AG04450 (cell line): ENCODE results near the gene TMC7. TPM values are rescaled to one million over a fixed set of nuclear protein-coding genes. Genes with fewer than 3 reads are reported as not detected.

ENCODE experiments used
- CTCF ChIA-PET: fragments of 300-600, 350-600 bp; formaldehyde crosslinking; extraction: SDS; loops from one replicate; lab custom pipeline; 2022; ENCODE audit warnings: antibody characterized with exemption, inconsistent platforms; lab: Charles Lee
- POLR2A ChIA-PET: fragments of 350-600 bp; formaldehyde crosslinking; extraction: SDS; loops from one replicate; lab custom pipeline; 2021; ENCODE audit warnings: antibody characterized with exemption, inconsistent platforms; lab: Yijun Ruan, JAX
- DNase-seq: peaks from one replicate; pipeline ENCODE4 v3.0.0-alpha.2; 2011; ENCODE audit warnings: low read depth, low spot score
- H3K27ac ChIP-seq: one replicate; pipeline ENCODE4 v1.5.1; 2012; ENCODE audit warnings: low read depth, low read length, control low read depth
- H3K27me3 ChIP-seq: one replicate; pipeline ENCODE4 v1.6.0; 2012; ENCODE audit warnings: low read length; ENCODE audit not compliant: control insufficient read depth, insufficient read depth
- H3K4me3 ChIP-seq: 2 replicates; pipeline ENCODE4 v1.5.1; 2011; ENCODE audit warnings: mild to moderate bottlenecking, low read depth, low read length, control low read depth
- H3K9me3 ChIP-seq: 2 replicates; pipeline ENCODE4 v1.5.1; 2012; ENCODE audit warnings: low read length; ENCODE audit not compliant: control insufficient read depth, insufficient read depth
- CTCF ChIP-seq: IDR thresholded peaks from 2 replicates; pipeline ENCODE4 v1.5.1; 2011; ENCODE audit warnings: low read depth, low read length, control low read depth, inconsistent platforms
- polyA plus RNA-seq: library from polyadenylated mRNA; depleted of rRNA; stranded (reverse); fragments of >200 nt; gene quantifications from 2 replicates; pipeline ENCODE4 v1.2.3, GENCODE V29; 2011

The TMC7 gene
- polyA plus RNA-seq, 1 experiment = 0.37 TPM

DNA sequence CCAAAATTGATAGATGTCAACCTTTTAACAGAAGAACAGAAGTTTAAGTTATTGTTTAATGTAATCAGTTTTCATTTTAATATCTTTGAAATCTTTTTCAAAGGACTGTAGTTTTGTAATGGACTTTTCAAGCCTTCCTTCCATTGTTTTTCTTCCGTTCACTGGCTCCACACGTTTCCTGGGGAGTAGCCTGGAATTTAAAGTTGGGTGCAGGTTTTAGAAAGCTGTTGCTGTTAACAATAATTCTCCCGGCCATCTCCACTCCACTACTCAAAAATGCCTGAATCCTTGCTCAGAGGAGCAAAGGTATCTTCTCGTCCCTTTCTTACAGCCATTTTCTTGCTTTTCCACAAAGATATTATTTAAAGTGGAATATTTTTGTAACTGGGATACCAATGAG is 79.0 kb downstream of the TMC7 start:
- H3K27me3 ChIP-seq = no peaks in the 10 kb centered on the region
- ChIA-PET POLR2A (no interaction called here), CTCF (interaction anchor here (1.0 to 1.2 kb wide), 3 partner anchors 10 to 93 kb away, joined by 3 to 4 read pairs (median 3); no protein-coding TSS in a partner anchor)
- no peaks in the 10 kb centered on the region; the same call in 1 of the 2 replicates for H3K9me3 ChIP-seq
- no peak for DNase-seq
- no peak for TF ChIP-seq CTCF
- no peak overlapping the region for H3K4me3 ChIP-seq
- no peak overlapping the region for H3K27ac ChIP-seq

DNA sequence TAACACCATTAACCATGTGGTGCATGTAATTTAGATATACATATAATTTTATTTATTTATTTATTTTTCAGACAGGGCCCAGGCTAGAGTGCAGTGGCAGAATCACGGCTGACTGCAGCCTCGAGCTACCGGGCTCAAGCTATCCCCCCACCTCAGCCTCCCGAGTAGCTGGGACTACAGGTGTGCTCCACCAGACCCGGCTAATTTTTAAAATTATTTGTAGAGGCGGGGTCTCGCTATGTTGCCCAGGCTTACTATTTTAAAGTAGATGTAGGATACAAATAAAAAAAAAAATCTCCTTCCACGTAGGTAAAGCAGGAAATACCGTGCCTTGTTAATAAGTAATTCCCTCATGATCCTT is 83.2 kb downstream of the TMC7 start:
- ChIA-PET CTCF (interaction anchor here (0.6 to 2.5 kb wide), 4 partner anchors 19 to 1802 kb away, joined by 3 to 11 read pairs (median 6); partner anchors contain the start of gene TMC7), POLR2A (interaction anchor here (0.6 to 1.2 kb wide), 8 partner anchors 9 to 522 kb away, joined by 3 to 7 read pairs (median 4); partner anchors contain the start of genes ARL6IP1, RPS15A and TMC7)
- H3K4me3 ChIP-seq = no peak overlapping the region
- no peak for TF ChIP-seq CTCF
- DNase-seq = no peak
- H3K27me3 ChIP-seq = no peaks in the 10 kb centered on the region
- H3K9me3 ChIP-seq = no peaks in the 10 kb centered on the region; the same call in 1 of the 2 replicates
- H3K27ac ChIP-seq = peak overlapping the region; percentile 41

DNA sequence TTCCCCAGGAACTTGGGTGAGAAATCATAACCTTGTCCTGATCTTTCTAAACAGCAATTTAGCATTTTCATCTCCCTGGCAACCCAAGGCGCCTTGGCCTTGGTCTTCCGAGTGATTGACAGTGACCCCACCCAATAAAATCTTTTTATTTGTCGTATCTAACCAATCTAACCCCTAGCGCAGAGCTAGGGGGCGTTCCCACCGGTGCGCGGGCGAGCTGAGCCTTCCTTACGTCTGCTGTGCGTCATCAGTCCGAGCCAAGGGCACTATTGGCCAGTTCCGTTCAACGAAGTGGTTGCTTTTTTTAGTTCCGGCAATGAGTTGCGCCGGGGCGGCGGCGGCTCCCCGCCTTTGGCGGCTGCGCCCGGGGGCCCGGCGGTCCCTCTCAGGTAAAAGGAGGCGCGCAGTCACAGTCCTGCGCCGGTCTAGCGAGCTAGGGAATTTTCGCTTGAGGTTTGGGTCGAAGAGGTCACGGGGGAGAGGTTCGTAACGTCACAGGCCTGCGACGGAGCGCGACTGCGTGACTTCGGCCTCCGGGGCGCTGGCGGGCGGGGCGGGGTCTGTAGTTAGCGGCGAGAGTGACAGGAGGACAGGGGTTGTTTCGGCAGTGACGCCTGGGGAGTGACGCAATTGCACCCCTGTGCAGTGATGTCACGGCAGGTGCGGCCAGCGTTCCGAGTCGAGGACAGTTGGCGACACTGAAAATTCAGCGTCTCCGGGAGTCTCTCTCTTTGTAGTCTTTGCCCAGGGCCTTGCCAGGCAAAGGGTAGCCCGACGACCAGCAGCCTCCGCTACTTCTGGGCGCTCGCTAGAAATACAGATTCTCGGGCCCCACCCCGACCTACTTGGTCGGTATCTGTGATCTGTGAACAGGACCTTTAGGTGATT is 83.9 kb downstream of the TMC7 start, which contains the start of gene COQ7:
COQ7 (plus strand) TSS at position 266 of the 888 bp plus-strand sequence; CDS start at position 317, 51 bp downstream.
- Histone ChIP-seq H3K27me3 (no peaks in the 10 kb centered on the region), H3K9me3 (no peaks in the 10 kb centered on the region; the same call in 1 of the 2 replicates), H3K4me3 (peak within 1 kb of the TSS; percentile 91), H3K27ac (peak within 1 kb of the TSS; percentile 95)
- POLR2A ChIA-PET = interaction anchor here (0.6 to 1.2 kb wide), 8 partner anchors 9 to 522 kb away, joined by 3 to 7 read pairs (median 4); partner anchors contain the start of genes ARL6IP1, RPS15A and TMC7
- DNase-seq = peak; percentile 100
- TF ChIP-seq CTCF = no peak
- CTCF ChIA-PET = interaction anchor here (0.6 to 2.5 kb wide), 5 partner anchors 18 to 1803 kb away, joined by 3 to 11 read pairs (median 5); partner anchors contain the start of genes TMC7 and VPS35L

DNA sequence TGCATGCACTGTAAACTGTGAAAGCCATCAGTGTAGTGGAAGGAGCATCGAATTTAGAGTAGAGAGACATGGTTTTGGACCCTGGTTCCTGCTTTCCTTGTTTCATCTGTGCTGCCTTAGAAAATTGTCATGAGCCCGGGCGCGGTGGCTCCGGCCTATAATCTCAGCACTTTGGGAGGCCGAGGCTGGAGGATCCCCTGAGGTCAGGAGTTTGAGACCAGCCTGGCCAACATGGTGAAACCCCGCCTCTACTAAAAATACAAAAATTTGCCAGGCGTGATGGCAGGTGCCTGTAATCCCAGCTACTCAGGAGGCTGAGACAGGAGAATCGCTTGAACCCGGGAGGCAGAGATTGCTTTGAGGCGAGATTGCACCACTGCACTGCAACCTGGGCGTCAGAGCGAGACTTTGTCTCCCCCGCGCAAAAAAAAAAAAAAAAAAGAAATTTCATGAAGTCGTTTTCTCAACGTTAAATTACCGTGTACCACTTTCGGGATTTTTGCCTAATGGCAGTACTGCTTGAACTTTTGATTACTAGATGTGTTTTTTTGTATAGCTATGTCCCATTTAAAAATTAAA is 84.6 kb downstream of the TMC7 start:
- Histone ChIP-seq H3K27ac (peak overlapping the region; percentile 95), H3K9me3 (no peaks in the 10 kb centered on the region; the same call in 1 of the 2 replicates), H3K4me3 (peak overlapping the region; percentile 91), H3K27me3 (no peaks in the 10 kb centered on the region)
- CTCF ChIA-PET = interaction anchor here (0.6 to 2.5 kb wide), 5 partner anchors 43 to 487 kb away, joined by 3 to 17 read pairs (median 4); partner anchors contain the start of genes TMC7 and VPS35L
- POLR2A ChIA-PET = interaction anchor here (1.2 kb wide), 1 partner anchor 267 kb away, joined by 7 read pairs; the partner anchor contains the start of gene ARL6IP1
- no peak for TF ChIP-seq CTCF
- DNase-seq = no peak
